HepG2 (cell line): ENCODE data around the gene NFKB2.

Experiments
- FOXK1 ChIP-seq: sonication (generic); formaldehyde crosslinking; IDR thresholded peaks from 2 replicates; pipeline ENCODE4 v1.4.0; 2020; ENCODE audit warnings: low read depth, missing genetic modification reagents, borderline replicate concordance
- ZNF10 ChIP-seq: sonication (generic); formaldehyde crosslinking; IDR thresholded peaks from 2 replicates; pipeline ENCODE4 v1.4.0; 2020; ENCODE audit warnings: mild to moderate bottlenecking, low read depth, missing genetic modification reagents, borderline replicate concordance
- ZNF101 ChIP-seq: sonication (generic); formaldehyde crosslinking; IDR thresholded peaks from 2 replicates; pipeline ENCODE4 v1.4.0; 2020; ENCODE audit warnings: mild to moderate bottlenecking, low read depth, missing genetic modification reagents, borderline replicate concordance
- TF ChIP-seq, protein P1 (sequence below): IDR thresholded peaks from 2 replicates; pipeline ENCODE4 v1.4.0; 2020; ENCODE audit warnings: mild to moderate bottlenecking, missing genetic modification reagents
- TF ChIP-seq, protein P2 (sequence below): sonication (generic); formaldehyde crosslinking; IDR thresholded peaks from 2 replicates; pipeline ENCODE4 v1.5.0; 2020; ENCODE audit warnings: mild to moderate bottlenecking, missing genetic modification reagents, moderate library complexity
- TF ChIP-seq, protein P3 (sequence below): sonication (generic); formaldehyde crosslinking; IDR thresholded peaks from 2 replicates; pipeline ENCODE4 v1.4.0; 2020; ENCODE audit warnings: mild to moderate bottlenecking, missing genetic modification reagents
- TF ChIP-seq, protein P4 (sequence below): sonication (generic); formaldehyde crosslinking; IDR thresholded peaks from 2 replicates; pipeline ENCODE4 v1.8.0; 2022; ENCODE audit warnings: missing genetic modification reagents, mild to moderate bottlenecking, moderate library complexity, borderline replicate concordance

DNA sequence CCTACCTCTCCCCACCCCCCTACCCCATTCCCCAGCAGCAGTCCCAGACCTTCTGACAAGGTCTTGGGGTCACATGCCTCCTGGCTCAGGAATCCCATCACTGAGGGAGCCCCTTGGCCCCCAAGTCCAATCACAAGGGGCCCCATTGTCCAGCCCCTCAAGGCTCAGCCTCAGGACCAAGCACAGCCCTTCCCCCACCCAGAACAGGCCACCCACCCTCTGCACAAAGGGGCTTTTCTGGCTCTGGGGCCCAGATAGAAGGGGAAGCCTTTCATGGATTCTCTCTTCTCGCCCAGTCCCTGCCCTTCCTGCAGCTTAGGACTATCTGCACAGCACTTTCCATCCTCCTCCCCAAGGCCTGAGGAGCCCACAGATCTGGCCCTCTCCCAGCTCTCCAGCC is 29.9 kb downstream of the NFKB2 start:
- TF ChIP-seq FOXK1 (CRISPR knock-in tag) (no peak), ZNF10 (no peak), ZNF101 (no peak)
- TF ChIP-seq, protein P1, sequence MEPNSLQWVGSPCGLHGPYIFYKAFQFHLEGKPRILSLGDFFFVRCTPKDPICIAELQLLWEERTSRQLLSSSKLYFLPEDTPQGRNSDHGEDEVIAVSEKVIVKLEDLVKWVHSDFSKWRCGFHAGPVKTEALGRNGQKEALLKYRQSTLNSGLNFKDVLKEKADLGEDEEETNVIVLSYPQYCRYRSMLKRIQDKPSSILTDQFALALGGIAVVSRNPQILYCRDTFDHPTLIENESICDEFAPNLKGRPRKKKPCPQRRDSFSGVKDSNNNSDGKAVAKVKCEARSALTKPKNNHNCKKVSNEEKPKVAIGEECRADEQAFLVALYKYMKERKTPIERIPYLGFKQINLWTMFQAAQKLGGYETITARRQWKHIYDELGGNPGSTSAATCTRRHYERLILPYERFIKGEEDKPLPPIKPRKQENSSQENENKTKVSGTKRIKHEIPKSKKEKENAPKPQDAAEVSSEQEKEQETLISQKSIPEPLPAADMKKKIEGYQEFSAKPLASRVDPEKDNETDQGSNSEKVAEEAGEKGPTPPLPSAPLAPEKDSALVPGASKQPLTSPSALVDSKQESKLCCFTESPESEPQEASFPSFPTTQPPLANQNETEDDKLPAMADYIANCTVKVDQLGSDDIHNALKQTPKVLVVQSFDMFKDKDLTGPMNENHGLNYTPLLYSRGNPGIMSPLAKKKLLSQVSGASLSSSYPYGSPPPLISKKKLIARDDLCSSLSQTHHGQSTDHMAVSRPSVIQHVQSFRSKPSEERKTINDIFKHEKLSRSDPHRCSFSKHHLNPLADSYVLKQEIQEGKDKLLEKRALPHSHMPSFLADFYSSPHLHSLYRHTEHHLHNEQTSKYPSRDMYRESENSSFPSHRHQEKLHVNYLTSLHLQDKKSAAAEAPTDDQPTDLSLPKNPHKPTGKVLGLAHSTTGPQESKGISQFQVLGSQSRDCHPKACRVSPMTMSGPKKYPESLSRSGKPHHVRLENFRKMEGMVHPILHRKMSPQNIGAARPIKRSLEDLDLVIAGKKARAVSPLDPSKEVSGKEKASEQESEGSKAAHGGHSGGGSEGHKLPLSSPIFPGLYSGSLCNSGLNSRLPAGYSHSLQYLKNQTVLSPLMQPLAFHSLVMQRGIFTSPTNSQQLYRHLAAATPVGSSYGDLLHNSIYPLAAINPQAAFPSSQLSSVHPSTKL: no peak
- TF ChIP-seq, protein P2, sequence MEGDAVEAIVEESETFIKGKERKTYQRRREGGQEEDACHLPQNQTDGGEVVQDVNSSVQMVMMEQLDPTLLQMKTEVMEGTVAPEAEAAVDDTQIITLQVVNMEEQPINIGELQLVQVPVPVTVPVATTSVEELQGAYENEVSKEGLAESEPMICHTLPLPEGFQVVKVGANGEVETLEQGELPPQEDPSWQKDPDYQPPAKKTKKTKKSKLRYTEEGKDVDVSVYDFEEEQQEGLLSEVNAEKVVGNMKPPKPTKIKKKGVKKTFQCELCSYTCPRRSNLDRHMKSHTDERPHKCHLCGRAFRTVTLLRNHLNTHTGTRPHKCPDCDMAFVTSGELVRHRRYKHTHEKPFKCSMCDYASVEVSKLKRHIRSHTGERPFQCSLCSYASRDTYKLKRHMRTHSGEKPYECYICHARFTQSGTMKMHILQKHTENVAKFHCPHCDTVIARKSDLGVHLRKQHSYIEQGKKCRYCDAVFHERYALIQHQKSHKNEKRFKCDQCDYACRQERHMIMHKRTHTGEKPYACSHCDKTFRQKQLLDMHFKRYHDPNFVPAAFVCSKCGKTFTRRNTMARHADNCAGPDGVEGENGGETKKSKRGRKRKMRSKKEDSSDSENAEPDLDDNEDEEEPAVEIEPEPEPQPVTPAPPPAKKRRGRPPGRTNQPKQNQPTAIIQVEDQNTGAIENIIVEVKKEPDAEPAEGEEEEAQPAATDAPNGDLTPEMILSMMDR (CRISPR knock-in tag): no peak
- TF ChIP-seq, protein P3, sequence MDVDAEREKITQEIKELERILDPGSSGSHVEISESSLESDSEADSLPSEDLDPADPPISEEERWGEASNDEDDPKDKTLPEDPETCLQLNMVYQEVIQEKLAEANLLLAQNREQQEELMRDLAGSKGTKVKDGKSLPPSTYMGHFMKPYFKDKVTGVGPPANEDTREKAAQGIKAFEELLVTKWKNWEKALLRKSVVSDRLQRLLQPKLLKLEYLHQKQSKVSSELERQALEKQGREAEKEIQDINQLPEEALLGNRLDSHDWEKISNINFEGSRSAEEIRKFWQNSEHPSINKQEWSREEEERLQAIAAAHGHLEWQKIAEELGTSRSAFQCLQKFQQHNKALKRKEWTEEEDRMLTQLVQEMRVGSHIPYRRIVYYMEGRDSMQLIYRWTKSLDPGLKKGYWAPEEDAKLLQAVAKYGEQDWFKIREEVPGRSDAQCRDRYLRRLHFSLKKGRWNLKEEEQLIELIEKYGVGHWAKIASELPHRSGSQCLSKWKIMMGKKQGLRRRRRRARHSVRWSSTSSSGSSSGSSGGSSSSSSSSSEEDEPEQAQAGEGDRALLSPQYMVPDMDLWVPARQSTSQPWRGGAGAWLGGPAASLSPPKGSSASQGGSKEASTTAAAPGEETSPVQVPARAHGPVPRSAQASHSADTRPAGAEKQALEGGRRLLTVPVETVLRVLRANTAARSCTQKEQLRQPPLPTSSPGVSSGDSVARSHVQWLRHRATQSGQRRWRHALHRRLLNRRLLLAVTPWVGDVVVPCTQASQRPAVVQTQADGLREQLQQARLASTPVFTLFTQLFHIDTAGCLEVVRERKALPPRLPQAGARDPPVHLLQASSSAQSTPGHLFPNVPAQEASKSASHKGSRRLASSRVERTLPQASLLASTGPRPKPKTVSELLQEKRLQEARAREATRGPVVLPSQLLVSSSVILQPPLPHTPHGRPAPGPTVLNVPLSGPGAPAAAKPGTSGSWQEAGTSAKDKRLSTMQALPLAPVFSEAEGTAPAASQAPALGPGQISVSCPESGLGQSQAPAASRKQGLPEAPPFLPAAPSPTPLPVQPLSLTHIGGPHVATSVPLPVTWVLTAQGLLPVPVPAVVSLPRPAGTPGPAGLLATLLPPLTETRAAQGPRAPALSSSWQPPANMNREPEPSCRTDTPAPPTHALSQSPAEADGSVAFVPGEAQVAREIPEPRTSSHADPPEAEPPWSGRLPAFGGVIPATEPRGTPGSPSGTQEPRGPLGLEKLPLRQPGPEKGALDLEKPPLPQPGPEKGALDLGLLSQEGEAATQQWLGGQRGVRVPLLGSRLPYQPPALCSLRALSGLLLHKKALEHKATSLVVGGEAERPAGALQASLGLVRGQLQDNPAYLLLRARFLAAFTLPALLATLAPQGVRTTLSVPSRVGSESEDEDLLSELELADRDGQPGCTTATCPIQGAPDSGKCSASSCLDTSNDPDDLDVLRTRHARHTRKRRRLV (CRISPR knock-in tag): no peak
- TF ChIP-seq, protein P4, sequence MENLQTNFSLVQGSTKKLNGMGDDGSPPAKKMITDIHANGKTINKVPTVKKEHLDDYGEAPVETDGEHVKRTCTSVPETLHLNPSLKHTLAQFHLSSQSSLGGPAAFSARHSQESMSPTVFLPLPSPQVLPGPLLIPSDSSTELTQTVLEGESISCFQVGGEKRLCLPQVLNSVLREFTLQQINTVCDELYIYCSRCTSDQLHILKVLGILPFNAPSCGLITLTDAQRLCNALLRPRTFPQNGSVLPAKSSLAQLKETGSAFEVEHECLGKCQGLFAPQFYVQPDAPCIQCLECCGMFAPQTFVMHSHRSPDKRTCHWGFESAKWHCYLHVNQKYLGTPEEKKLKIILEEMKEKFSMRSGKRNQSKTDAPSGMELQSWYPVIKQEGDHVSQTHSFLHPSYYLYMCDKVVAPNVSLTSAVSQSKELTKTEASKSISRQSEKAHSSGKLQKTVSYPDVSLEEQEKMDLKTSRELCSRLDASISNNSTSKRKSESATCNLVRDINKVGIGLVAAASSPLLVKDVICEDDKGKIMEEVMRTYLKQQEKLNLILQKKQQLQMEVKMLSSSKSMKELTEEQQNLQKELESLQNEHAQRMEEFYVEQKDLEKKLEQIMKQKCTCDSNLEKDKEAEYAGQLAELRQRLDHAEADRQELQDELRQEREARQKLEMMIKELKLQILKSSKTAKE (CRISPR knock-in tag): no peak
